GDM1 (cell line): ENCODE measurements around the gene CENPF.
"Not testable (repeated sequence)": the region's sequence is repeated elsewhere in the genome, so short reads cannot be mapped to it uniquely, and the experiment has no call there.

ENCODE experiments used
- DNase-seq: peaks from one replicate; lab custom pipeline; 2025; lab: John Stamatoyannopoulos, UW

Gene CENPF

GRCh38 chr1:214658785-214659184 is 55.8 kb downstream of the CENPF start:
- DNase-seq: no peak

DNA sequence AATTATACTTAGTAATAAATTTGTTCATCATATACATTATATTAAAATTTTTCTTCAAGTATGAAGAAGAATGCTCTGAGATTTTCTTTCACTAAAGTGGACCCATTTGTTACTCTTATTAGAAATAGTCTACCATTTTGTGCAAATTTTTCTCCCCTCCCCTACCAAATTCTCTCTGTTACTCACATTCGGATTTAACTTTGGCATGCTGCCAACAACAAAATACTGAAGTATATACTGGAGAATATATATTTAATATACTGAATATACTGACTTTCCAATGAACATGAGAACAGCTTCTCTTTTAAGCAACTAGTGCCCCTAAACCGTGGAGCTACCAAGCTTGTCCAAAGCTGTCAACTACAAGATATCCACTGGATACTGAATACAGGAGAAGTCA is 57.2 kb downstream of the CENPF start:
- DNase-seq: no peak

- no peak for DNase-seq
Measured at GRCh38 chr1:214660900-214661299, 57.9 kb downstream of the CENPF start.

- DNase-seq: no peak
Measured at GRCh38 chr1:214662223-214662785, 59.3 kb downstream of the CENPF start.

DNA sequence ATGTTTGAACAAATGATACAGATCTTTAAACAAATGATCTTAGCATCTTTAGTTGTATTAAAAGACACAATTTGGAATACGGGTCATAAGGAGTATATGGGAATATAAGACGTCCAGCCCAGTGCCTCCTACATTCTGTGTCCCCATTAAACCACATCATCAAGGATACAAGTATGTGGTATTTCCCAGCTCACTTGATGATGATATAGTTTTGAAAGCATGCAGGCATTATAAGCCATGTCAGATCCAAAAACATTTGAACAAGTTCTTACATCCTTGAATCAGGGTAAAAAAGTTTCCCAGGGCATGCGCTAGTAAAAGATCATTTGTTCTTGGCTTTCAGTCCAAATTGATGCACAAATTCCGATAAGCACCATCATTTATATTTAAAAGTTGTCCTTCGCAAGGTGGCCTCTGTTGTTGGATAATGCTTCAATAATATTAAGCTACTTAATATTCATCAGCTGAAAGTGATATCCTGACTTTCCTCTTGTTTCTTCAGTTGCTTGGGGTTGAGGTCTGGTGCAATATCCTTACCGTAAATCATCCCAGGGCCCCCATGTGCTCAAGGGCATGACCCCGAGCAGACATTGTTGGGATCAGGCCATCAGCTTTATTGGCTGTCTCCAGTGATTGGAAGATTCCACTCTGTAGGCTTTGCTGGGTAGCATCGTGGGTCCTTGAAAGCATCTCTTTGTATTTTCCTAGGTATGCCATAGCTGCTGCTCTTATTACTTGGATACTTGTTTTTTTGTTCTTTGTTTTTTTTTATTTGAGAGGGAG is 61.8 kb downstream of the CENPF start:
- no peak for DNase-seq

GRCh38 chr1:214665606-214666110 is 62.7 kb downstream of the CENPF start:
- no peak for DNase-seq

GRCh38 chr1:214666674-214667073 is 63.7 kb downstream of the CENPF start:
- DNase-seq: no peak

DNA sequence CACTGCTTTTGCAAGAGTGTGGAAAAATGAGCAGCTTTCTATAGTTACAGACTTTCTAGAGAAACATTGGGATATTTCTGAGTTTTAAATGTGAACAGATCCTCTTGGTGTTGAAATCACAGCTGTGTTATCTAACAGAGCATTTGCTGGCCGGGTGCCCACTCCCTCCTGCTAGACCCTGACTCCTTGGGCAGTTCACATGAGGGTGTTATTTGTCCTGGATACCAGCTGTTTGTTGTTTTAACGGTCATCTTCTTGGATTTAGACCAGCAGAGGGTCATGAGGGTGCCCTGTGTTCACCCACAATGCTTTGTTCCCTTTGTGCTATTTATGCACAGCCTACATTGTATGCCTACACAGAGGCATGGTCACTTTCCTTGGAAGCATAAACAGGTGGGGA is 67.1 kb downstream of the CENPF start:
- DNase-seq: no peak

GRCh38 chr1:214673029-214673428 is 70.0 kb downstream of the CENPF start:
- not testable (repeated sequence) for DNase-seq

DNA sequence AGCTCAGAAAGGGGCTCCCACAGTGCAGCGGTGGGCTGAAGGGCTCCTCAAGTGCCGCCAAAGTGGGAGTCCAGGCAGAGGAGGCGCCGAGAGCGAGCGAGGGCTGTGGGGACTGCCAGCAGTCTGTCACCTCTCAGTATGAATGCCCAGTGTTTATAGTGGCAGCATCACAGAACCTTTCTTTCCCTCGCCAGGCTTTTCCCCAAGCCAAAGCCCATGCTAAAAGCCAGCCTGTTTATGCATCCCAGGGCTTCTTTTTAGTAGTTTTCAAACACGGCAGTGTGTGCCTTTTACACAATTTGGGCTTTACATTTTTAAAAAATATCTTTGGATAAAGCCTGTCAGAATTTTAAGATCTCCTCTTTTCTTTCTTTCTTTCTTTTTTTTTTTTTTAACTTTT is 70.6 kb downstream of the CENPF start:
- DNase-seq: no peak

GRCh38 chr1:214675524-214675923 is 72.5 kb downstream of the CENPF start:
- not testable (repeated sequence) for DNase-seq

DNA sequence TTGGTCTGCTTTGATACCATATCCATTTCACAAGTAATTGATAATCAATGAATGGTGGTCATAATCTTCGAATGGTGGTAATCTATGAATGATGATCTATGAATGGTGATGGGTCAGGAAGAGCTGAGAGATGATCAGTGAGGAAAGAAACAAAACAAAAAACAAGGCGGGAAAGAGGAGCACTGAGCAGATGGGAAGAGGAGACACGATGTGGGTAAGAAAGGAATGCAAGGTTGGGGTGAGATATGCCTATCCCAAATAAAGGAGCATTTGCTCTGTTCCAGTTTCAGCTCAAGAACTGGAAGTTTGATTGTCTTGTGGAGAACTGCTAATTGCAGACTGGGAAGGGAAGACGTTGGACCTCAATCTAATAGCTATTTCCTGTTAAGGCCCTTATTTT is 73.8 kb downstream of the CENPF start:
- no peak for DNase-seq

DNA sequence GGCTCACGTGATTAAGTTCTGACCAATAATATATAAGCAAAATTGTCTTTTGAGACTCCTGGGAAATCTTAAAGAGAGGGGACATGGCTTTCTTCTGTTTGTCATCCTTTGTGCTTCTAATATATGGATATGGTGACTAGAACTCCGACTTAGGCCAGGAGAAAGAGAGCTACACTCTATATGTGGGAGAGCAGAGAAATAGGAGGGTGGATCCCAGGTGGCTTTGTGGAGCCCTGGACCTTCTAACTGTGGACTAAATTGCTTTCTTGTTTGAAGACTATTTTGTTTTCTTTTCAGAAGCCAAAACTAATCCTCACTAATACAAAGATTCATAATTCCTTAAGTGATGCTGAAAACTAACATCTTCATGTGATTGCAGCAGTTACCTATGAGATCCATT is 75.0 kb downstream of the CENPF start:
- no peak for DNase-seq

DNA sequence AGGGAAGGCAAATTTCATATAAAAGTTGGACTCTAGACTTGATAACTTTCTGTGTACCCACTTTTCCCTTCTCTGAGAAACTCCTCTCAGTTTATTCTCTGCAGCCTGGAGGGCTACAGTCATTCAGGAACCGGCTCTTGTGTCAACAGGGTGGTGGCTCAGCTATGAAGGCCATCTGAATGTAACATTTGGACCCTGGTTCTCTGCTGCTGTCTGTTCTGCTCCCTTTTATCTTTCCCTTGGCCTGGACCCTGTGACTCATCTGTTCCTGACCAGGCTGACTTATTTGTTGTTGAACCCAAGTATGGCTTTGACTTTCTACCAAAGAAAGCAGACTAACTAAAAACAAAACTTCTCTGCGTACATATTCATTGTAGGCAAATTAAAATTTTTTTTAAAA is 75.4 kb downstream of the CENPF start:
- no peak for DNase-seq

DNA sequence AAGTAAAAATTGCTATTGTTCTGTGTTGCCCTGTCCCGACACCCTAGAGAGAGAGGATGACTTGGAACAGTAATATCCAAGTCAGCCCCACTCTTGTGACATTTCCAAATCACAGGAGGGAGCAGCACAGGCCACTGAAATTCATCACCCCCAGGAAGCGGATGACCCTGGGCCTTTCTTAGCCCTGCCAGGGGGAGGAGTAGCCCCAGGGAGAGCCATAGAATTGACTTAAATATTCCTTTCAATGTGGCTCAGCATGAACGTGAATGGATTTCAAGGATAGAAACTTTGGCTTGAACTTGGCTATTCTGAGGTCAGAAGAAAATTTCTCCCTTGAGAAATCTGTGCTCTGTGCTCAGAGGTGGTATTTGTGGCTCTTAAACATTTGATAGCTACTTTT is 80.6 kb downstream of the CENPF start:
- DNase-seq: no peak

GRCh38 chr1:214685906-214686305 is 82.9 kb downstream of the CENPF start:
- DNase-seq: no peak

GRCh38 chr1:214686497-214686896 is 83.5 kb downstream of the CENPF start:
- no peak for DNase-seq

DNA sequence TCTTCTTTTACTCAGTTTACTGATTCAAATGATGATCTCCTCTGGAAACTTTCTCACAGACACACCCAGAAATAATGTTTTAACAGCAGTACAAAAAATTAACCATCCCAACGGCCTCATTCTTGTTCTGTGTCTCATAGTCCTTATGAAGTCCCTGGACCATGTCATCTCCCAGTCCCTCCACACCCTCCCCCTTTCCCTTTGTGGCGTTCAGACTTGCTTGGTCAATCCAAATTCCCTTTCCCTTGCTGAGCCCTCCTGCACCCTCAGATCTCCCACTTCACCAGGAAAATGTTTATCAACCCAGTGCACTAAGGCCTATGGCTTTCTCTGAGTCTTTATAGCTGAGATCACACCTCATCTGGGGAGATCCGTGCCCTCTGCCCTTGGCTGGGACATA is 85.9 kb downstream of the CENPF start:
- no peak for DNase-seq

DNA sequence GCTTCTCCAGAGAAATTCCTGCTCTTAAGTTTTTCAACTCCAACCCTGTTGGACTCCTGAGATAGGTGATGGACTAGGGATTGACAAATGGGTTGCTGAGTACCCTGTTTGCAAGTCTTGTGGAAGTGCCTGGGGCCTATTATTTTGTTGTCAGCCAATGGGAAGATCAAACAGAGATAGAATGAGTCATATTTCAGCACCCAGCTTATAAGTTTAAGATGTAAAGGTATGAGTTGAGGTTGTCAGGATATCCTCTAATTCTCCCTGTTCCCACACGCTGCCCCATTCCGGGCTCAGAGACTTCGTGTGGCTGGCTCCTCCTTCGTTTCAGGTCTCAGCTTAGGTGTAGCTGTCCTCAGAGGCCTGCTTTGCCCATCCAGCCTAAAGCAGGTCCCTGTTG is 91.8 kb downstream of the CENPF start:
- no peak for DNase-seq

DNA sequence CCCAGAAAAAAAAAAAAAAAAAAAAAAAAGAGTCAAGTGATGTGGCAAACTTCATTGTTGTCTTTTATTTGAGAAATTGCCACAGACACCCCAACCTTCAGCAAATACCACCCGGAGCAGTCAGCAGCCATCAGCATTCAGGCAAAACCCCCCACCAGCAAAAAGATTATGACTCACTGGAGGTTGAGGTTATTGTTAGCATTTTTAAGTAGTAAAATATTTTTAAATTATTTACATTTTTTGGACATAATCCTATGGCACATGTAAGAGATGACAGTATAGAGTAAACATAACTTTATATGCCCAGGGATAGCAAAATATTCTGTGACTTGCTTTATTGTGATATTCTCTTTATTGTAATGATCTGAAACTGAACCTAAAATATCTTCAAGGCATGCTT is 95.6 kb downstream of the CENPF start:
- DNase-seq: no peak

GRCh38 chr1:214700437-214700836 is 97.4 kb downstream of the CENPF start:
- no peak for DNase-seq

DNA sequence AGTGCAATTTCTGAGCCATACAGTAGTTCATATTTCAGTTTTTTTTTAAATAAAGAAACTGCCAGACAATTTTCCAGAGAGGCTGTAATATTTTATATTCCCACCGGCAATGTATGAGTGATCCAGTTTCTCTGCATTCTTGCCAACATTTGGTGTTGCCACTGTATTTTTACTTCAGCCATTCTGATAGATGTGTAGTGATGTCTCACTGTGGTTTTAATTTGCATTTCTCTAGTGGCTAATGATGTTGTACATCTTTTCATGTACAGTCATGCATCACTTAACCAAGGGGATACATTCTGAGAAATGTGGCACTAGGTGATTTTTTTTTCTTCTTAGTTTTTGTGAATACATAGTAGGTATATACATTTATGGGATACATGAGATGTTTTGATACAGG is 99.6 kb downstream of the CENPF start:
- DNase-seq: no peak

- DNase-seq: no peak
Measured at GRCh38 chr1:214707306-214708087, 104.5 kb downstream of the CENPF start.
